Neural cell (in vitro differentiated cells): ENCODE data around the gene OR7D4.

ENCODE experiments used
- EZH2 ChIP-seq: fragments of 200-600, 300-800 bp; shearing (Covaris generic), sonication (generic); IDR thresholded peaks from 2 replicates; pipeline ENCODE4 v1.6.1; 2014; ENCODE audit warnings: antibody characterized with exemption, low read length, borderline replicate concordance, mild to moderate bottlenecking; ENCODE audit not compliant: insufficient read depth, poor library complexity, severe bottlenecking
- MXI1 ChIP-seq: fragments of 450-650 bp; conservative IDR thresholded peaks from 2 replicates; pipeline ENCODE4 v1.6.1; 2014; ENCODE audit warnings: antibody characterized with exemption, mild to moderate bottlenecking; ENCODE audit not compliant: poor library complexity, severe bottlenecking
- POLR2AphosphoS5 ChIP-seq: IDR thresholded peaks from 2 replicates; pipeline ENCODE4 v1.6.1; 2012
- RAD21 ChIP-seq: fragments of 450-650 bp; conservative IDR thresholded peaks from 2 replicates; pipeline ENCODE4 v1.6.1; 2014; ENCODE audit warnings: antibody characterized with exemption, mild to moderate bottlenecking, moderate library complexity
- SMC3 ChIP-seq: fragments of 450-650 bp; conservative IDR thresholded peaks from 2 replicates; pipeline ENCODE4 v1.6.1; 2014; ENCODE audit warnings: antibody characterized with exemption, mild to moderate bottlenecking, moderate library complexity; ENCODE audit not compliant: poor library complexity
- TAF1 ChIP-seq: IDR thresholded peaks from 2 replicates; pipeline ENCODE4 v1.6.1; 2012; ENCODE audit warnings: low read depth
- TF ChIP-seq, protein P1 (sequence below): fragments of 450-650 bp; IDR thresholded peaks from 2 replicates; pipeline ENCODE4 v1.5.1; 2014; ENCODE audit warnings: antibody characterized with exemption, mild to moderate bottlenecking, moderate library complexity; ENCODE audit not compliant: poor library complexity, severe bottlenecking

DNA sequence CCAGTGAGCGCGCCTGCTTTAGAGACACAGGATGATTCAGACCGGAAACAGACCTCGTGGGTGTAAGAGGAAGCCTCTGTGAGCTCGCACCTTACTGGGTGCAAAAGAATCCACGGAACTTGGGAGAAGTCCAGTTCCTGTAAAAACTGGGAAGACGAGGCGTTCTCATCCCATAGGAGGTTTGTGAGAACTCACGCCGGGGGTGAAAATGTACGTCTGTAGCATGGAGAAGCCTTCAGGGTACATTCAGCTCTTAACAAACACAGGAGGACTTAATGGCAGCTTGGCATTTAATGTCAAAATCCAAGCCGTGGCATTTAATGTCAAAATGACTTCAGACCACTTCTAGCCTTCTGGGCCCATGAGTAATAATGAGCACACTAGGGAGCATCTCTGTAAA, 58.0 kb downstream of the OR7D4 start:
- TF ChIP-seq, protein P1, sequence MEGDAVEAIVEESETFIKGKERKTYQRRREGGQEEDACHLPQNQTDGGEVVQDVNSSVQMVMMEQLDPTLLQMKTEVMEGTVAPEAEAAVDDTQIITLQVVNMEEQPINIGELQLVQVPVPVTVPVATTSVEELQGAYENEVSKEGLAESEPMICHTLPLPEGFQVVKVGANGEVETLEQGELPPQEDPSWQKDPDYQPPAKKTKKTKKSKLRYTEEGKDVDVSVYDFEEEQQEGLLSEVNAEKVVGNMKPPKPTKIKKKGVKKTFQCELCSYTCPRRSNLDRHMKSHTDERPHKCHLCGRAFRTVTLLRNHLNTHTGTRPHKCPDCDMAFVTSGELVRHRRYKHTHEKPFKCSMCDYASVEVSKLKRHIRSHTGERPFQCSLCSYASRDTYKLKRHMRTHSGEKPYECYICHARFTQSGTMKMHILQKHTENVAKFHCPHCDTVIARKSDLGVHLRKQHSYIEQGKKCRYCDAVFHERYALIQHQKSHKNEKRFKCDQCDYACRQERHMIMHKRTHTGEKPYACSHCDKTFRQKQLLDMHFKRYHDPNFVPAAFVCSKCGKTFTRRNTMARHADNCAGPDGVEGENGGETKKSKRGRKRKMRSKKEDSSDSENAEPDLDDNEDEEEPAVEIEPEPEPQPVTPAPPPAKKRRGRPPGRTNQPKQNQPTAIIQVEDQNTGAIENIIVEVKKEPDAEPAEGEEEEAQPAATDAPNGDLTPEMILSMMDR, result no peak
- TF ChIP-seq RAD21, result no peak
- TF ChIP-seq POLR2AphosphoS5, result no peak
- no peak for TF ChIP-seq EZH2
- TF ChIP-seq SMC3, result no peak
- no peak for TF ChIP-seq TAF1
- no peak for TF ChIP-seq MXI1
